Fibroblast of lung (primary cell): ENCODE data around the gene ITCH. TPM values are rescaled to one million over a fixed set of nuclear protein-coding genes. Genes with fewer than 3 reads are reported as not detected.
A peak's percentile ranks its signal among the peaks of the same experiment; 100 is the strongest.

ENCODE experiments used
- DNase-seq, 2 donors: peaks; one replicate each; pipeline versions ENCODE4 v3.0.0 to v3.0.0-alpha.2; 2010; ENCODE audit warnings: low read depth in 2 of 2
- H2AFZ ChIP-seq: 2 replicates; pipeline ENCODE4 v1.5.1; 2012; ENCODE audit warnings: low read length, control low read depth, inconsistent platforms
- H3K27ac ChIP-seq: 2 replicates; pipeline ENCODE4 v1.5.1; 2011; ENCODE audit warnings: low read length, control low read depth; ENCODE audit not compliant: insufficient read depth
- H3K27me3 ChIP-seq: 2 replicates; pipeline ENCODE4 v1.5.1; 2011; ENCODE audit warnings: mild to moderate bottlenecking, low read length; ENCODE audit not compliant: control insufficient read depth, insufficient read depth
- H3K36me3 ChIP-seq: 2 replicates; pipeline ENCODE4 v1.5.1; 2011; ENCODE audit warnings: low read length; ENCODE audit not compliant: control insufficient read depth, insufficient read depth
- H3K4me1 ChIP-seq: 2 replicates; pipeline ENCODE4 v1.5.1; 2011; ENCODE audit warnings: low read length; ENCODE audit not compliant: control insufficient read depth, insufficient read depth; ENCODE audit errors: extremely low read depth
- H3K4me2 ChIP-seq: 2 replicates; pipeline ENCODE4 v1.5.1; 2011; ENCODE audit warnings: low read length, control low read depth; ENCODE audit not compliant: insufficient read depth; ENCODE audit errors: extremely low read depth
- H3K4me3 ChIP-seq, 4 experiments: fragments of 200-600 bp in 1 of 4; sonication (generic) in 1 of 4; replicated peaks in 1 of 4; 2 replicates each; pipeline ENCODE4 v1.5.1; 2011 to 2016; ENCODE audit warnings: low read length in 4 of 4, low read depth in 3 of 4, mild to moderate bottlenecking in 3 of 4, control low read depth in 2 of 4, inconsistent platforms in 1 of 4, mixed read lengths in 1 of 4; ENCODE audit not compliant: insufficient read depth in 1 of 4; ENCODE audit errors: control extremely low read depth in 1 of 4
- H3K79me2 ChIP-seq: 2 replicates; pipeline ENCODE4 v1.5.1; 2012; ENCODE audit warnings: mild to moderate bottlenecking, low read length, inconsistent platforms; ENCODE audit not compliant: control insufficient read depth, insufficient read depth
- H3K9ac ChIP-seq: 2 replicates; pipeline ENCODE4 v1.5.1; 2011; ENCODE audit warnings: mild to moderate bottlenecking, low read length, control low read depth; ENCODE audit not compliant: insufficient read depth
- H3K9me3 ChIP-seq: 2 replicates; pipeline ENCODE4 v1.5.1; 2012; ENCODE audit warnings: low read depth, low read length; ENCODE audit not compliant: control insufficient read depth, insufficient read depth
- H4K20me1 ChIP-seq: 2 replicates; pipeline ENCODE4 v1.5.1; 2011; ENCODE audit warnings: low read length; ENCODE audit not compliant: control insufficient read depth, insufficient read depth; ENCODE audit errors: extremely low read depth
- CTCF ChIP-seq, 2 donors: IDR thresholded peaks in 1 of 2; conservative IDR thresholded peaks in 1 of 2; 1 replicate in 1 of 2; 2 replicates in 1 of 2; pipeline ENCODE4 v1.5.1; 2011 to 2012; ENCODE audit warnings: low read length in 2 of 2, control low read depth in 1 of 2, inconsistent platforms in 1 of 2, low read depth in 1 of 2, mild to moderate bottlenecking in 1 of 2
- EZH2 ChIP-seq: IDR thresholded peaks from 2 replicates; pipeline ENCODE4 v1.5.1; 2012; ENCODE audit warnings: low read length, control low read depth, mild to moderate bottlenecking; ENCODE audit errors: missing control alignments
- polyA plus RNA-seq, 2 donors: library from polyadenylated mRNA; depleted of rRNA in 1 of 2; stranded (reverse) in 1 of 2; unstranded in 1 of 2; fragments of >200 nt; gene quantifications; 2 replicates each; pipeline ENCODE4 v1.2.1, GENCODE V29; 2011 to 2012; ENCODE audit warnings: missing spikeins in 1 of 2
- total RNA-seq: library from RNA; depleted of rRNA; stranded (reverse); fragments of >200 nt; gene quantifications from 2 replicates; pipeline ENCODE4 v1.2.1, GENCODE V29; 2014

ITCH gene
- total and polyA plus RNA-seq, 2 donors (not counting 1 experiment from before 2014, with no cell fraction given), result 25.0 to 77.6 TPM

- H3K9ac ChIP-seq, result no peak overlapping the region
- no peaks in the 10 kb centered on the region for H3K79me2 ChIP-seq
- TF ChIP-seq CTCF (conservative IDR thresholded peaks at IDR 0.05 in 1 of 2, IDR thresholded peaks at IDR 0.05 in 1 of 2; ENCODE audit: low read depth in 1 of 2, low read length in 2 of 2), result peak in 1 of 2 donors; percentile 5
- no peak for TF ChIP-seq EZH2
- no peak overlapping the region for H3K27ac ChIP-seq
- no peak for DNase-seq
- no peak overlapping the region for H2AFZ ChIP-seq
- H3K36me3 ChIP-seq, result peaks cover 9% of the 10 kb centered on the region
- H3K4me1 ChIP-seq, result no peaks in the 10 kb centered on the region
- H4K20me1 ChIP-seq, result no peaks in the 10 kb centered on the region
- no peaks in the 10 kb centered on the region for H3K27me3 ChIP-seq
- H3K4me2 ChIP-seq, result no peak overlapping the region
- no peaks in the 10 kb centered on the region for H3K9me3 ChIP-seq
- H3K4me3 ChIP-seq, result no peak overlapping the region
These were observed 181.2 kb downstream of the ITCH start for GRCh38 chr20:34544109-34544796.

- TF ChIP-seq EZH2, result no peak
- no peak for TF ChIP-seq CTCF (conservative IDR thresholded peaks at IDR 0.05 in 1 of 2, IDR thresholded peaks at IDR 0.05 in 1 of 2; ENCODE audit: low read depth in 1 of 2, low read length in 2 of 2)
- H3K9ac ChIP-seq, result no peak overlapping the region
- H3K27ac ChIP-seq, result no peak overlapping the region
- no peaks in the 10 kb centered on the region for H4K20me1 ChIP-seq
- no peak for DNase-seq
- H3K4me2 ChIP-seq, result no peak overlapping the region
- no peaks in the 10 kb centered on the region for H3K9me3 ChIP-seq
- no peaks in the 10 kb centered on the region for H3K79me2 ChIP-seq
- no peak overlapping the region for H3K4me3 ChIP-seq
- no peak overlapping the region for H2AFZ ChIP-seq
- peaks cover 2% of the 10 kb centered on the region for H3K36me3 ChIP-seq
- H3K4me1 ChIP-seq, result no peaks in the 10 kb centered on the region
- H3K27me3 ChIP-seq, result no peaks in the 10 kb centered on the region
These were observed 183.7 kb downstream of the ITCH start for GRCh38 chr20:34546751-34547181.

- Histone ChIP-seq H3K4me1 (no peaks in the 10 kb centered on the region), H3K27ac (no peak overlapping the region), H3K4me3 (no peak overlapping the region), H2AFZ (no peak overlapping the region), H3K9me3 (no peaks in the 10 kb centered on the region), H4K20me1 (no peaks in the 10 kb centered on the region), H3K4me2 (no peak overlapping the region), H3K9ac (no peak overlapping the region), H3K79me2 (no peaks in the 10 kb centered on the region), H3K27me3 (no peaks in the 10 kb centered on the region), H3K36me3 (no peaks in the 10 kb centered on the region)
- no peak for DNase-seq
- TF ChIP-seq EZH2 (no peak), CTCF (conservative IDR thresholded peaks at IDR 0.05 in 1 of 2, IDR thresholded peaks at IDR 0.05 in 1 of 2; ENCODE audit: low read depth in 1 of 2, low read length in 2 of 2) (no peak)
These were observed 185.0 kb downstream of the ITCH start for GRCh38 chr20:34547844-34548613.
